Right atrium auricular region (tissue), 2 donors: Measurements from ENCODE around the gene ZNF444. TPM values are rescaled to one million over a fixed set of nuclear protein-coding genes. Genes with fewer than 3 reads are reported as not detected.

Experiments used
- DNase-seq: peaks from one replicate; pipeline ENCODE4 v3.0.0-alpha.2; 2019; ENCODE audit warnings: low spot score
- H3K27ac ChIP-seq, 2 donors: fragments of 200-600 bp; sonication (generic); 1 replicate in 1 of 2; 2 replicates in 1 of 2; pipeline ENCODE4 v1.5.1; 2016 to 2019
- H3K27me3 ChIP-seq, 2 donors: fragments of 200-600 bp; sonication (generic); one replicate each; pipeline versions ENCODE4 v1.5.1 to v1.6.0; 2017 to 2019
- H3K36me3 ChIP-seq: fragments of 200-600 bp; sonication (generic); one replicate; pipeline ENCODE4 v1.5.1; 2016
- H3K4me1 ChIP-seq, 2 donors: fragments of 200-600 bp; sonication (generic); one replicate each; pipeline versions ENCODE4 v1.5.1 to v1.6.0; 2017 to 2019
- H3K4me3 ChIP-seq, 2 donors: fragments of 200-600 bp; sonication (generic); 1 replicate in 1 of 2; 2 replicates in 1 of 2; pipeline ENCODE4 v1.5.1; 2017 to 2019; ENCODE audit warnings: mild to moderate bottlenecking in 1 of 2, moderate library complexity in 1 of 2
- H3K9me3 ChIP-seq, 2 donors: fragments of 200-600 bp; sonication (generic); one replicate each; pipeline ENCODE4 v1.5.1; 2019
- total RNA-seq, 2 donors: library from RNA; depleted of rRNA; stranded (reverse); fragments of >200 nt; gene quantifications; one replicate each; pipeline ENCODE4 v1.1.0, GENCODE V29; 2016
- TF ChIP-seq, protein P1 (sequence below), 2 donors: fragments of 200-600 bp; sonication (generic); IDR thresholded peaks; one replicate each; pipeline ENCODE4 v1.5.1; 2019; ENCODE audit warnings: antibody characterized with exemption in 2 of 2

Gene ZNF444
- total RNA-seq, 2 donors from 2014 or later, result 26.1 to 30.9 TPM

DNA sequence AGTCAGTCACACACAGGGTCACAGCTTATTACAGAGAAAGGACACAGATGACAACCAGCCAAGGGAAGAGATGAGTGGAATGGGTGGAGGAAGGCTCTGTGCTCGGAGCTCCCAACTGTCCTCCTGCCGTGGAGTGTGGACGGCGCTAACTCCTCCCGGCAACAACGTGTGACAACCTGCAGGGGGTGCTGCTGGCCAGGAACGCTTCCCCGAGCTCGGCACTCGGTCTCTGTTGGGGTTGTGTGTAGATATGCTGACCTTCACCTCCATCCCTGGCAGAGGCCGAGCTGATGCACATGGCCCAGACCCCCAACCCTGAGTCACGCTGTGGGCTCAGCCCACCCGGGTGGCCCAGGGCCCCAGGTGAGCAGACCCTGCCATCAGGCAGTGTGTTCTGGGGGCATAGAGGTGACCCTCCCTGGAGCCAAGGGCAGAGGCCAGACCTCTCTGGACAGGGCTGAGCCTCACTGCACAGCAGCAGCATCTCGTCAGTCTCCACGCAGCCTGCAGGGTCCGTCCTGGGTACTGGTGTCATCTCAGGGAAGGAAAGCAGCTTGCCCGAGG is 14.1 kb downstream of the ZNF444 start:
- no peak overlapping the region for H3K4me3 ChIP-seq
- no peak for DNase-seq
- peaks cover 25% of the 10 kb centered on the region for H3K36me3 ChIP-seq
- H3K4me1 ChIP-seq, result peaks cover 0 to 3% of the 10 kb centered on the region in 2 donors
- no peak overlapping the region for H3K27ac ChIP-seq
- no peaks in the 10 kb centered on the region for H3K27me3 ChIP-seq
- TF ChIP-seq, protein P1, sequence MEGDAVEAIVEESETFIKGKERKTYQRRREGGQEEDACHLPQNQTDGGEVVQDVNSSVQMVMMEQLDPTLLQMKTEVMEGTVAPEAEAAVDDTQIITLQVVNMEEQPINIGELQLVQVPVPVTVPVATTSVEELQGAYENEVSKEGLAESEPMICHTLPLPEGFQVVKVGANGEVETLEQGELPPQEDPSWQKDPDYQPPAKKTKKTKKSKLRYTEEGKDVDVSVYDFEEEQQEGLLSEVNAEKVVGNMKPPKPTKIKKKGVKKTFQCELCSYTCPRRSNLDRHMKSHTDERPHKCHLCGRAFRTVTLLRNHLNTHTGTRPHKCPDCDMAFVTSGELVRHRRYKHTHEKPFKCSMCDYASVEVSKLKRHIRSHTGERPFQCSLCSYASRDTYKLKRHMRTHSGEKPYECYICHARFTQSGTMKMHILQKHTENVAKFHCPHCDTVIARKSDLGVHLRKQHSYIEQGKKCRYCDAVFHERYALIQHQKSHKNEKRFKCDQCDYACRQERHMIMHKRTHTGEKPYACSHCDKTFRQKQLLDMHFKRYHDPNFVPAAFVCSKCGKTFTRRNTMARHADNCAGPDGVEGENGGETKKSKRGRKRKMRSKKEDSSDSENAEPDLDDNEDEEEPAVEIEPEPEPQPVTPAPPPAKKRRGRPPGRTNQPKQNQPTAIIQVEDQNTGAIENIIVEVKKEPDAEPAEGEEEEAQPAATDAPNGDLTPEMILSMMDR (IDR thresholded peaks at IDR 0.05), result peak in 1 of 2 donors; percentile 52
- no peaks in the 10 kb centered on the region for H3K9me3 ChIP-seq

DNA sequence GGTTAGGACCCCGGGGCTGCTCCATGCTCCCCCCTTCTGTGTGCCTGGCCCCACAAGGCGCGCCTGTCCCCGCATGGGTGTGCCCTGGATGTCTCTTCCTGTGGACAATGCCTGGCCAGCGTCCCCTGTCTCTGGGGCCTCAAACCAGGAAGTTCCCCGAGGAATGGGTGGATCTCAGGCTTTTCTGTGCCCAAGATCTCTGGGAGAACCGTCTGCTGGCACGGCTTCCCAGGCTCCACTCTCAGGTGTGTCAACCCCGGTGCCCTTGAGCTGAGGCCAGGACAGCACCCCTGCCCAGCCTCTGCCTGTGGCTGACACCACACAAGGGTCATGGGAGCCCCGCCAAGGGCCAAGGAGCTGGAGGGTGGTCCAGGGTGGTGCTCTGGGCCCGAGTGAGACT is 15.7 kb downstream of the ZNF444 start:
- Histone ChIP-seq H3K27me3 (no peaks in the 10 kb centered on the region), H3K36me3 (peaks cover 32% of the 10 kb centered on the region), H3K27ac (peak overlapping the region; percentile 46 to 53), H3K4me1 (peaks cover 0 to 3% of the 10 kb centered on the region in 2 donors), H3K9me3 (no peaks in the 10 kb centered on the region), H3K4me3 (no peak overlapping the region)
- TF ChIP-seq, protein P1 (IDR thresholded peaks at IDR 0.05), result no peak
- DNase-seq, result no peak

DNA sequence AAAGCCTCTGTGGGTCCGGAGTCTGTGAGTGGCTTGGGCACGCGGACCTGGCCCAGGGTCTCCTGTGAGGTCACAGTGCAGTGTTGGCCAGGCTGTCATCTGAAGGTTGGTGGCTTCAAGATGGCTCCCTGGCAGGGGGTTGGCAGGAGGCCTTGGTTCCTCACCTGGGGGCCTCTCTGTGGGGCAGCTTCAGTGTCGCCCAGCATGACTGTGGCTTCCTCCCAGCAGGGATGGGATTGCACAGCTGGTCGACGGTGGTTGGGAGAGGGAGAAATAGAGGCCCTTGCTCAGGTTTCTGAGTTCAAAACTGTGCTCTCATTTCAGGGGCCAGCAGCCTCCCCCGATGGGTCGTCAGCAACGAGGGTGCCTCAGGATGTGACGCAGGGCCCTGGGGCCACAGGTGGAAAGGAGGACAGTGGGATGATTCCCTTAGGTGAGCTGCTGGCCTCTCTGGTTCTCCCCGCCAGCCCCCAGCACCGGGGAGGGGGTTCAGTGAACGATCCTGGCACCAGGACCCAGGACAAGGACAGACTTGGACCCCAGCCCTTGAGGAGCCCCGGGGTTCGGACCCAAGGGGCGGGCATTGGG is 17.2 kb downstream of the ZNF444 start:
- DNase-seq, result no peak
- Histone ChIP-seq H3K4me1 (peaks cover 0 to under 1% of the 10 kb centered on the region in 2 donors), H3K27me3 (no peaks in the 10 kb centered on the region), H3K4me3 (no peak overlapping the region), H3K9me3 (no peaks in the 10 kb centered on the region), H3K36me3 (peaks cover 32% of the 10 kb centered on the region), H3K27ac (no peak overlapping the region)
- TF ChIP-seq, protein P1 (IDR thresholded peaks at IDR 0.05), result no peak

DNA sequence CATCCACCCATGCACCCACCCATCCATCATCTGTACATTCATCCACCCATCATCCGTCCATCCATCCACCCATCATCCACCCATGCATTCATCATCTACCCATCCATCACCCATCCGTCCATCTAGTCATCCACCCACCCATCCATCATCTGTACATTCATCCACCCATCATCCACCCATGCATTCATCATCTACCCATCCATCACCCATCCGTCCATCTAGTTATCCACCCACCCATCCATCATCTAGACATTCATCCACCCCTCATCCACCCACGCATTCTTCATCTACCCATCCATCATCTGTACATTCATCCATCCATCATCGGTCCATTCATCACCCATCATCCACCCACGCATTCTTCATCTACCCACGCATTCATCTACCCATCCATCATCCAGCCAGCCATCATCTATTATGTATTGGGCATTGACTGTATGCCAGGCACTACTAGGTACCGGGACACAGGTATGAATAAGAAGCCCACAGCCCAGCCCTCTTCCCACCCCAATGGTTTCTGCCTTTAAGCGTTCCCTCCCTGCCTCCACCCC is 18.0 kb downstream of the ZNF444 start:
- H3K9me3 ChIP-seq, result no peaks in the 10 kb centered on the region
- no peaks in the 10 kb centered on the region for H3K27me3 ChIP-seq
- TF ChIP-seq, protein P1 (IDR thresholded peaks at IDR 0.05), result no peak
- H3K4me1 ChIP-seq, result no peaks in the 10 kb centered on the region
- no peak overlapping the region for H3K4me3 ChIP-seq
- no peak overlapping the region for H3K27ac ChIP-seq
- peaks cover 30% of the 10 kb centered on the region for H3K36me3 ChIP-seq
- no peak for DNase-seq

DNA sequence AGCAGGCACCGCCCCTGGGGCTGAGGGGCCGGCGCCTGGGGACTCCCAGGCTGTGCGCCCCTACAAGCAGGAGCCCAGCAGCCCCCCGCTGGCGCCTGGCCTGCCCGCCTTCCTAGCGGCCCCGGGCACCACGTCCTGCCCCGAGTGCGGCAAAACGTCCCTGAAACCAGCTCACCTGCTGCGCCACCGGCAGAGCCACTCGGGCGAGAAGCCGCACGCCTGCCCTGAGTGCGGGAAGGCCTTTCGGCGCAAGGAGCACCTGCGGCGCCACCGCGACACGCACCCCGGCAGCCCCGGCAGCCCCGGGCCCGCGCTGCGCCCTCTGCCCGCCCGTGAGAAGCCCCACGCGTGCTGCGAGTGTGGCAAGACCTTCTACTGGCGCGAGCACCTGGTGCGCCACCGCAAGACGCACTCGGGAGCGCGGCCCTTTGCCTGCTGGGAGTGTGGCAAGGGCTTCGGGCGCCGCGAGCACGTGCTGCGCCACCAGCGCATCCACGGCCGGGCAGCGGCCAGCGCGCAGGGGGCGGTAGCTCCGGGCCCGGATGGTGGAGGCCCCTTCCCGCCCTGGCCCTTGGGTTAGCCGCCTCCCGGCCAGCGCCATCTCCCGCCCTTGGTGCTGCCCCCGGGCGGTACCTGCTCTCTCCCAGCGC is 18.7 kb downstream of the ZNF444 start:
- no peak overlapping the region for H3K27ac ChIP-seq
- TF ChIP-seq, protein P1 (IDR thresholded peaks at IDR 0.05), result no peak
- H3K9me3 ChIP-seq, result no peaks in the 10 kb centered on the region
- H3K27me3 ChIP-seq, result no peaks in the 10 kb centered on the region
- no peak overlapping the region for H3K4me3 ChIP-seq
- no peak for DNase-seq
- peaks cover 23% of the 10 kb centered on the region for H3K36me3 ChIP-seq
- no peaks in the 10 kb centered on the region for H3K4me1 ChIP-seq
